GM18519 (cell line): ENCODE measurements around the gene STOML1.

Source experiments
- ATAC-seq: cut with Tn5 transposase; IDR thresholded peaks from one replicate; pipeline ENCODE4 v1.9.1; 2021; ENCODE audit warnings: mild to moderate bottlenecking, moderate library complexity; ENCODE audit not compliant: unreplicated experiment, low FRiP score

STOML1 gene

GRCh38 chr15:73991726-73992593 lies at the start of gene STOML1:
STOML1 (minus strand) TSS chr15:73992295; CDS start chr15:73992223, 72 bp downstream.
- ATAC-seq = peak; percentile 69

DNA sequence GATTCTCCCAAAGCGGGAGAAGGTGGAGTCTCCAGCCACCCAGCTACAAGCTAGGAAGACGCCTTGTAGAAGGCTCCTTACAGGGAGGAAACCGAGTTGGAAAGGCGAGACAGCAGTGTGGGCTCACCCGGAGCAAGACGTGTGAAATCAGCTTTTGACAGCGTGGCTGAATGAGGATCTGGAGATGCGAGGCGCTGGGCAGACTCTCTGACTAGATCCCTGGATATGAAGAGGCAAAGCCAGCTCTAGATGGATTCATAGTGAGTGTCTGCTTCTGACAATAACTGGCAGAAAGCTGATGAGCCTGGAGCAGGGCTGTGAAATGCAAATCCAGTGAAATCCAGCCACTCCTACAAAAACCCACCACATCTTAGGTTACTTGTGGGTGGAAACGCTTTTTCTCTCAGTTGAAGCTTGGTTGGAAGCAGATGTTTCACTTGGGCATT lies 49.2 kb upstream of the STOML1 start:
- no peak for ATAC-seq

DNA sequence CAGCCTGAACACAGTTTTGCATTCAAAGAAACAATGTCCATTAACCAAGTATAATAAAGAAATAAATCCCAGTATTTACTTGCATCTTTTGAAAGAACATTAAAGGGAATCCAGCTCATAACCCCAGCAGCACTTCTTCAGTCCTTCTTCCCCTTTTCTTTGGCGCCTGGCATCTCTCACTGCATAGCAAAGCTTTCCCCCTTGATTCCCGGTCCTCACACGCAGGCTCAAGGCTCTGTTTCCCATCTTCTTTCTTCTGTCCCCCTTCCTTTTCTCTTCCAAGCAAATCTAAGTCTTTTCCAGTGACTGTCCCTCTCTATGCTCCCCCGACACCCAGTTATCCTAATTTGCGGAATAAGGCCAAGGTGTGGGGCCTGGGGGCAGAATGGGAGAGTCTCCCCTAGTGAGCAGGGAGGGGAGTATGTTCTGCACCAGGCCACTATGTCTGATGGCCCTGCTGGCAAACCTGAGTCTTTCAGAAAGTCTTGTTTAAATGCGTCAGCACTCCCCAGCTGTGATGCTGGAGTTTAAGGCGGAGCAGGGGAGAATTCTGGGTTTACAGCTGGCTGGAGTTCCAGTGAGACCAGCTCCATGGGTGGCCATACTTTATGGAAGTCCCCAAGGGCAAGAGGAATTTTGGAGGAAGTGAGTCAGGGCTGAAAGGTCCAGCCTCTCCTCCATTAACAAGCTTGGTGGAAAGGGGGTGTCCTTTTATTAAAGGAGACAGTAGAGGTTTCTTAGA lies 48.2 kb upstream of the STOML1 start:
- no peak for ATAC-seq

DNA sequence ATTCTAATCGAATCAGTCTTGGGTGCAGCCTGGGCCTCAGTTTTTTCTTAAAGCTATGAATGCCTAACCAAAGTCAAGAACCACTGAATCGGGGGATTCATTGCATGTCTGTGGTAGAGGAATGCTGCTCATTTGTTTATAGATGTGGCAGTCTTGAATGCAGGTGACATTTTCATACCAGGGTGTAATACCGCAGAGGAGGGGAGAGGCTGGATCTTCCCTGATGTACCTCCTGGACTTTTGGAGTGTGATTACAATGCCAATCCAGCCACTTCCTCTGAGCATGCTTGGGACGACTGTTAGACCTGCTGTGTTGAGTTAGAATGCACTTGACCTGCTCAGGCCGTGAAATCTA lies 47.5 kb upstream of the STOML1 start:
- no peak for ATAC-seq

GRCh38 chr15:74038707-74039655 lies 46.9 kb upstream of the STOML1 start:
- no peak for ATAC-seq

GRCh38 chr15:74037171-74038117 lies 45.3 kb upstream of the STOML1 start:
- no peak for ATAC-seq

- no peak for ATAC-seq
These were observed 44.4 kb upstream of the STOML1 start for GRCh38 chr15:74036271-74037170.

- no peak for ATAC-seq
These were observed 43.3 kb upstream of the STOML1 start for GRCh38 chr15:74035121-74036017.

DNA sequence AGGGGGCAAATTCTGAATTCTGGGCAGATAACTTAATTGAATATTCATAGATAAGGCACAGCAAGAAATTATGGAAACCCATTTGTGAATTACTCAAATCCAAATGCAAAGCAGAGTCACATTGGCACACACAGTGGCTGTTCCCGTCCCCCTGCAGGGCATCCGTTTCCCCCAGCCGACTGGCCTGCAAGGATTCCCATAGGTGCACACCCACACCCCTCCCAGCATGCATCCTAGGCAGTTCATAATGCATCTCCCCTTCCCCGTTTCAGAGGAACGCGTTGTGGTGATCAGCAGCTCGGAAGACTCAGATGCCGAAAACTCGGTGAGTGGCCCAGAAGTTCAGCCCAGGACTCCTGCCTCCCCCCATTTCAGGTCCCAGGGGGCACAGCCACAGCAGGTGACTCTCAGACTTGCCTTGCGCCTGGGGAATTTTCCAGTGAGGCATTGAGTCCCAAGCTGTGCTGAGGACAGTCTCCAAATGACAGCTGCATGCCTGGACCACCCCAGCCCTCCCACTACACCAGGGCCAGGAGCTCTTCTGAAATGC lies 42.2 kb upstream of the STOML1 start:
- ATAC-seq = no peak

- ATAC-seq = no peak
These were observed 40.8 kb upstream of the STOML1 start for GRCh38 chr15:74032606-74033561.

- no peak for ATAC-seq
These were observed 40.0 kb upstream of the STOML1 start for GRCh38 chr15:74032046-74032445.

GRCh38 chr15:74028646-74029045 lies 36.6 kb upstream of the STOML1 start:
- ATAC-seq = no peak

GRCh38 chr15:74027688-74028087 lies 35.6 kb upstream of the STOML1 start:
- no peak for ATAC-seq

DNA sequence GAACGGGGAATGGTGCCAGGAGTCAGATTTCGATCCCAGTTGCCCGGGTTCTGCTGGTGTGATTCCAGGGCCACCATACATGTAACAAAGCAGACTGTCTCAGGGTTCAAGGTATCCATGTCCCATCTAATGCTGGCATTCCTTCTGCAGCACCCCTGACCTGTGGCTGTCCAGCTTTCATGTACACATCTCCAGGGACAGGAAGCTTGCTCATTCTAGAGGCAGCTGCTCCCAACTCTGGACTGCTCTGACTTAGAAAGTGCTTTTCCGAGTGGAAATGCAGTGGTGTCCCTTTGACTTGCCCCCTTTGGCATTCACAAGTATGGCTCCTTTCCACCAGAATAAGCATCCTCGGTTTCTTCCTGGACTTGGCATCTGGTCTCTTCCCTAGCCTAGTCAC lies 33.3 kb upstream of the STOML1 start:
- no peak for ATAC-seq

DNA sequence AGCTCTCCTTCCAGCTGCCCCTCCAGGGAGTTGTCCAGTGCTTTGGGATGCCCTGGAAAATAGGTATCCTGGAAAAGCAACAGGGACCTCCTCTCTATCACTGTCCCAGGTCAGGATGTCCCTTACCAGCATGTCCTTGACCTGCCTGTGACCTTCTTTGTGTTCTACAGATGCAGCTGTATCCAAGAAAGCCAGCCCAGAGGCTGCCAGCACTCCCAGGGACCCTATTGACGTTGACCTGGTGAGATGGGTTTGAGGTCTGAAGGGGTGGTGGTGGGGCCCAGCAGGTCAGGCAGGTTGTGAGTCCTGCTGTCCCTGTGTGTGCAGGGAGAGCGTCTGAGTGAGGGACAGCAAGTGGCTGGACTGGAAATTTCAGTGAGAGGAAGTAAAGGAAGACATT lies 32.6 kb upstream of the STOML1 start:
- ATAC-seq = no peak
